ENCODE results near the gene CALU. TPM values are rescaled to one million over a fixed set of nuclear protein-coding genes. Genes with fewer than 3 reads are reported as not detected.

Gene CALU
- polyA plus RNA-seq, 1 donor from 2014 or later: 20.8 TPM

GRCh38 chr7:128794020-128794419 lies 54.9 kb downstream of the CALU start:
- H3K27ac Mint-ChIP-seq: peak overlapping the region in 1 of 3 donors; percentile 14
- peaks cover 6 to 11% (median 7%) of the 10 kb centered on the region in 3 donors for H3K4me1 Mint-ChIP-seq
- H3K27me3 Mint-ChIP-seq: peaks cover 3% of the 10 kb centered on the region
- H3K36me3 Mint-ChIP-seq: peaks cover 2% of the 10 kb centered on the region
- peak overlapping the region in 1 of 4 donors; percentile 69 for H3K4me3 Mint-ChIP-seq
- H3K9me3 Mint-ChIP-seq: no peaks in the 10 kb centered on the region

- no peaks in the 10 kb centered on the region for H3K9me3 Mint-ChIP-seq
- H3K36me3 Mint-ChIP-seq: peaks cover 4% of the 10 kb centered on the region
- H3K4me1 Mint-ChIP-seq: peaks cover 6 to 11% (median 7%) of the 10 kb centered on the region in 3 donors
- H3K27me3 Mint-ChIP-seq: peaks cover 3% of the 10 kb centered on the region
- H3K4me3 Mint-ChIP-seq: no peak overlapping the region
- H3K27ac Mint-ChIP-seq: no peak overlapping the region
Observed at GRCh38 chr7:128794436-128794835, 55.3 kb downstream of the CALU start.

- Mint-ChIP-seq H3K9me3 (no peaks in the 10 kb centered on the region), H3K27ac (no peak overlapping the region), H3K4me1 (peaks cover 4 to 7% (median 6%) of the 10 kb centered on the region in 3 donors), H3K27me3 (peaks cover 3% of the 10 kb centered on the region), H3K4me3 (no peak overlapping the region), H3K36me3 (peaks cover 4% of the 10 kb centered on the region)
Observed at GRCh38 chr7:128795129-128795528, 56.0 kb downstream of the CALU start.

- H3K27me3 Mint-ChIP-seq: no peaks in the 10 kb centered on the region
- peaks cover 0 to 7% (median 2%) of the 10 kb centered on the region in 3 donors for H3K4me1 Mint-ChIP-seq
- peaks cover 4% of the 10 kb centered on the region for H3K36me3 Mint-ChIP-seq
- no peaks in the 10 kb centered on the region for H3K9me3 Mint-ChIP-seq
- no peak overlapping the region for H3K27ac Mint-ChIP-seq
- peak overlapping the region in 1 of 4 donors; percentile 34 for H3K4me3 Mint-ChIP-seq
Observed at GRCh38 chr7:128796327-128796726, 57.2 kb downstream of the CALU start.

- Mint-ChIP-seq H3K4me3 (no peak overlapping the region), H3K36me3 (peaks cover 4% of the 10 kb centered on the region), H3K27ac (no peak overlapping the region), H3K4me1 (peaks cover 0 to 2% (median 0%) of the 10 kb centered on the region in 3 donors), H3K9me3 (no peaks in the 10 kb centered on the region), H3K27me3 (no peaks in the 10 kb centered on the region)
Observed at GRCh38 chr7:128799451-128799850, 60.3 kb downstream of the CALU start.

- no peaks in the 10 kb centered on the region for H3K27me3 Mint-ChIP-seq
- no peak overlapping the region for H3K4me3 Mint-ChIP-seq
Observed at GRCh38 chr7:128800567-128800966, 61.4 kb downstream of the CALU start.

GRCh38 chr7:128801003-128801402 lies 61.8 kb downstream of the CALU start:
- H3K36me3 Mint-ChIP-seq: peaks cover 2% of the 10 kb centered on the region
- no peaks in the 10 kb centered on the region for H3K27me3 Mint-ChIP-seq
- H3K27ac Mint-ChIP-seq: no peak overlapping the region
- H3K4me1 Mint-ChIP-seq: peaks cover 0 to 2% (median 0%) of the 10 kb centered on the region in 3 donors
- H3K4me3 Mint-ChIP-seq: peak overlapping the region in 1 of 4 donors; percentile 19
- H3K9me3 Mint-ChIP-seq: no peaks in the 10 kb centered on the region

More at GRCh38 chr7:128800567-128800966, 61.4 kb downstream of the CALU start:
- Mint-ChIP-seq H3K9me3 (no peaks in the 10 kb centered on the region), H3K4me1 (peaks cover 0 to 2% (median 0%) of the 10 kb centered on the region in 3 donors), H3K27ac (no peak overlapping the region), H3K36me3 (peaks cover 2% of the 10 kb centered on the region)

- H3K36me3 Mint-ChIP-seq: peaks cover 2% of the 10 kb centered on the region
- no peak overlapping the region for H3K4me3 Mint-ChIP-seq
- peaks cover 0 to 2% (median 0%) of the 10 kb centered on the region in 3 donors for H3K4me1 Mint-ChIP-seq
- no peaks in the 10 kb centered on the region for H3K27me3 Mint-ChIP-seq
- H3K9me3 Mint-ChIP-seq: no peaks in the 10 kb centered on the region
- no peak overlapping the region for H3K27ac Mint-ChIP-seq
Observed at GRCh38 chr7:128801667-128802418, 62.7 kb downstream of the CALU start.

- no peaks in the 10 kb centered on the region for H3K27me3 Mint-ChIP-seq
- H3K4me1 Mint-ChIP-seq: no peaks in the 10 kb centered on the region
- no peaks in the 10 kb centered on the region for H3K9me3 Mint-ChIP-seq
- H3K36me3 Mint-ChIP-seq: no peaks in the 10 kb centered on the region
- H3K4me3 Mint-ChIP-seq: no peak overlapping the region
- H3K27ac Mint-ChIP-seq: no peak overlapping the region
Observed at GRCh38 chr7:128804484-128804883, 65.3 kb downstream of the CALU start.

GRCh38 chr7:128805225-128805624 lies 66.1 kb downstream of the CALU start:
- Mint-ChIP-seq H3K27me3 (no peaks in the 10 kb centered on the region), H3K9me3 (no peaks in the 10 kb centered on the region), H3K27ac (no peak overlapping the region), H3K4me3 (no peak overlapping the region), H3K36me3 (no peaks in the 10 kb centered on the region), H3K4me1 (no peaks in the 10 kb centered on the region)

GRCh38 chr7:128807191-128807590 lies 68.0 kb downstream of the CALU start:
- Mint-ChIP-seq H3K4me1 (no peaks in the 10 kb centered on the region), H3K27me3 (no peaks in the 10 kb centered on the region), H3K9me3 (no peaks in the 10 kb centered on the region), H3K4me3 (no peak overlapping the region), H3K36me3 (no peaks in the 10 kb centered on the region), H3K27ac (no peak overlapping the region)

GRCh38 chr7:128809363-128809762 lies 70.2 kb downstream of the CALU start:
- Mint-ChIP-seq H3K27me3 (no peaks in the 10 kb centered on the region), H3K4me1 (no peaks in the 10 kb centered on the region), H3K27ac (peak overlapping the region in 1 of 3 donors; percentile 33), H3K36me3 (no peaks in the 10 kb centered on the region), H3K9me3 (no peaks in the 10 kb centered on the region), H3K4me3 (no peak overlapping the region)

GRCh38 chr7:128810473-128810872 lies 71.3 kb downstream of the CALU start:
- Mint-ChIP-seq H3K9me3 (no peaks in the 10 kb centered on the region), H3K27me3 (peaks cover 2% of the 10 kb centered on the region), H3K4me3 (no peak overlapping the region), H3K27ac (no peak overlapping the region), H3K36me3 (no peaks in the 10 kb centered on the region), H3K4me1 (peaks cover 0 to 5% (median 0%) of the 10 kb centered on the region in 3 donors)

GRCh38 chr7:128810997-128811396 lies 71.8 kb downstream of the CALU start:
- H3K27me3 Mint-ChIP-seq: peaks cover 6% of the 10 kb centered on the region
- no peak overlapping the region for H3K4me3 Mint-ChIP-seq
- peaks cover 0 to 5% (median 0%) of the 10 kb centered on the region in 3 donors for H3K4me1 Mint-ChIP-seq
- no peaks in the 10 kb centered on the region for H3K9me3 Mint-ChIP-seq
- no peak overlapping the region for H3K27ac Mint-ChIP-seq
- H3K36me3 Mint-ChIP-seq: no peaks in the 10 kb centered on the region

- Mint-ChIP-seq H3K9me3 (no peaks in the 10 kb centered on the region), H3K36me3 (no peaks in the 10 kb centered on the region), H3K27ac (no peak overlapping the region), H3K4me1 (peaks cover 0 to 5% (median 0%) of the 10 kb centered on the region in 3 donors), H3K4me3 (no peak overlapping the region), H3K27me3 (peaks cover 6% of the 10 kb centered on the region)
Observed at GRCh38 chr7:128811631-128812430, 72.7 kb downstream of the CALU start.
